ENCODE data around the gene EIF4B. TPM values are rescaled to one million over a fixed set of nuclear protein-coding genes. Genes with fewer than 3 reads are reported as not detected.

The EIF4B gene
- total RNA-seq, 1 experiment from 2014 or later = 445 TPM

DNA sequence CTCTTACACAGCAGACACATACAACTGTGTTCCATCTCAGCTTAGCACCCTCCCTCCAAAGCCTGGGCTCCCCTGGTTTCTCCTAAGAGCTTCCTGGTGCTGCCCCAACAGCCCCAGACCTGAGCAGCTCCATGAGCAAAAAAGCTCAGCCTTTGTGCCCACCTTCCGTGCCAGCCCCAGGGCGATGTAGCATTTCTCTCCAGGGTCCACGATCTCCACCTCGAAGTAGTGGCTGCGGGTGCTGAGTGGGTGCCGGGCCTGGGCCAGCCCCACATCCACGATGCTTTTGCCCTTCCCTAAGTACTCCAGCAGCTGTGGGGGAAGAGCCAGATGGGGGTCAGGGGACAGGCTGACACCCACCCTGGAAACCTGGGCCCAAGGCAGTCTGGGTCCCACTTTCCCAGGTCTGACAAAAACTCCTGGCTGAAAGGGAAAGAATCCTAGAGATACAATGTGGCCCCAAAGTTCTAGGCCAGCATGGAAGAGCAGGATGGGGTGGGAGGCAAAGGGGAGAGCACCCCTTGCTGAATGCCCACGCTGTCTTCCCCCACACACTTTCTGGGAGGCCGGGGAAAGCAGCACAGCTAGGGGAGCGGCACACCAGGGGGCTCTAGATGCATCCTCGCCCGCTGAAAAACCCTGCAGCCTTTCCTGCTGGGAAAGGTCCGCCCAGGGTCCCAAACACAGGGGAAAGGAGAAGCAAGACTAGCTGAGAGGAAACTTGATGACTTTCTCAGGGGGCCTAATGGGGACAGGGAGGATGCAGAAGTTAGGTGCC is 61.9 kb downstream of the EIF4B start:
- ChIA-PET POLR2A (no interaction called here), CTCF (interaction anchor here (3.2 kb wide), 1 partner anchor 32 kb away, joined by 95 read pairs; the partner anchor contains the start of genes IGFBP6 and SOAT2)
- H3K9me3 Mint-ChIP-seq (ENCODE audit: unreplicated experiment) = no peaks in the 10 kb centered on the region
- peaks cover 14% of the 10 kb centered on the region for H3K4me1 Mint-ChIP-seq (ENCODE audit: low read depth, unreplicated experiment)
- Histone ChIP-seq H3K27me3 (replicated peaks; ENCODE audit: control insufficient read depth, insufficient read depth, low read length) (no peaks in the 10 kb centered on the region), H3K4me3 (ENCODE audit: low read depth, low read length) (no peak overlapping the region), H3K4me1 (peaks cover 7% of the 10 kb centered on the region), H3K9me3 (no peaks in the 10 kb centered on the region), H3K36me3 (ENCODE audit: control insufficient read depth, insufficient read depth, low read length) (peaks cover 3% of the 10 kb centered on the region; the same call in 1 of the 2 replicates)
- intact Hi-C loops (cut with micrococcal nuclease; ENCODE audit: unreplicated experiment) = no loop called here
- DNase-seq = no peak
- H3K4me3 Mint-ChIP-seq (ENCODE audit: unreplicated experiment) = no peak overlapping the region
- no peaks in the 10 kb centered on the region for H3K27me3 Mint-ChIP-seq (ENCODE audit: insufficient read depth, unreplicated experiment)
- TF ChIP-seq, protein P1, sequence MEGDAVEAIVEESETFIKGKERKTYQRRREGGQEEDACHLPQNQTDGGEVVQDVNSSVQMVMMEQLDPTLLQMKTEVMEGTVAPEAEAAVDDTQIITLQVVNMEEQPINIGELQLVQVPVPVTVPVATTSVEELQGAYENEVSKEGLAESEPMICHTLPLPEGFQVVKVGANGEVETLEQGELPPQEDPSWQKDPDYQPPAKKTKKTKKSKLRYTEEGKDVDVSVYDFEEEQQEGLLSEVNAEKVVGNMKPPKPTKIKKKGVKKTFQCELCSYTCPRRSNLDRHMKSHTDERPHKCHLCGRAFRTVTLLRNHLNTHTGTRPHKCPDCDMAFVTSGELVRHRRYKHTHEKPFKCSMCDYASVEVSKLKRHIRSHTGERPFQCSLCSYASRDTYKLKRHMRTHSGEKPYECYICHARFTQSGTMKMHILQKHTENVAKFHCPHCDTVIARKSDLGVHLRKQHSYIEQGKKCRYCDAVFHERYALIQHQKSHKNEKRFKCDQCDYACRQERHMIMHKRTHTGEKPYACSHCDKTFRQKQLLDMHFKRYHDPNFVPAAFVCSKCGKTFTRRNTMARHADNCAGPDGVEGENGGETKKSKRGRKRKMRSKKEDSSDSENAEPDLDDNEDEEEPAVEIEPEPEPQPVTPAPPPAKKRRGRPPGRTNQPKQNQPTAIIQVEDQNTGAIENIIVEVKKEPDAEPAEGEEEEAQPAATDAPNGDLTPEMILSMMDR (IDR thresholded peaks at IDR 0.05; ENCODE audit: insufficient read depth in 1 of 2, low read depth in 1 of 2, low read length in 1 of 2, severe bottlenecking in 1 of 2, unreplicated experiment in 1 of 2) = no peak
- no peak overlapping the region for H3K27ac Mint-ChIP-seq (ENCODE audit: unreplicated experiment)
- H3K36me3 Mint-ChIP-seq (ENCODE audit: insufficient read depth, unreplicated experiment) = no peaks in the 10 kb centered on the region
- no TSS peak for BruUV-seq (replicated peaks)

DNA sequence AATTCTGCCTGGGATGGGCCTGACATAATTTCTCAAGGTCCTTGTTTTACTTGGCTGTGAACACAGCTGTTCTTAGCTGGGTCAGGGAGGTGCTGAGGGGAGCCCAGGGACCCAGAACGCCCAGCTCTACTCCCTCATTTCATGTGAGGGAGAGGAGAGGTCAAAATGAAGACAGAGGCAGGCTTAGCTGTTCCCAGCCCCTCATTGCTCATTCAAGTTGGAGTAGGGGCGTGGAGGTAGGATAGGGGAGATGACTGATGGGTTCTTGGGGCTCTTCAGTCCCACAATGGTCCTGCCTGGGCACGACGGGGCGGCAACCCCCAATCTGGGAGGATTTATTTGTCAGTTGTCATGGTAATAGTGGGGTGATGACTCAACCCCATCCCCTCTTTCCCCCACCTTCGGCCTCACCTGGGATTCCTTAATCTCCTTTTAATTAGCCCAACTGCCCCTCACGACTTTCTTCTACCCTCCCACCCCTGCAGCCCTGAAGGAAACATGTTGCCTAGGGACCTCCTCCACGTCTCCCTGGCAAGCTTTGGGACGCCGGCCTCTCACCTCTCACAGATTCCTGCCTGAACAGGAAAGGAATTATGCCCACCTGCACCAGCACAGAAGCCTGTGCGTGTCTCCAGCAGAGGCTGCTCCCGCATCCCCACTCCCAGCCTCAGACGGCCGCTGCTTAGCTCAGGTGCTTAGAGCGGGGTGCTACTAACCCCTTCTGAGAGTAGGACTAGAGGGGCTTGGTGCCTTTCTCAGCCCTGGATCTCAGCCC is 62.7 kb downstream of the EIF4B start:
- peaks cover 14% of the 10 kb centered on the region for H3K4me1 Mint-ChIP-seq (ENCODE audit: low read depth, unreplicated experiment)
- DNase-seq = no peak
- Histone ChIP-seq H3K36me3 (ENCODE audit: control insufficient read depth, insufficient read depth, low read length) (peaks cover 3% of the 10 kb centered on the region; the same call in 1 of the 2 replicates), H3K4me1 (peaks cover 7% of the 10 kb centered on the region), H3K27me3 (replicated peaks; ENCODE audit: control insufficient read depth, insufficient read depth, low read length) (no peaks in the 10 kb centered on the region), H3K4me3 (ENCODE audit: low read depth, low read length) (no peak overlapping the region), H3K9me3 (no peaks in the 10 kb centered on the region)
- no peak overlapping the region for H3K27ac Mint-ChIP-seq (ENCODE audit: unreplicated experiment)
- TF ChIP-seq, protein P1 (IDR thresholded peaks at IDR 0.05; ENCODE audit: insufficient read depth in 1 of 2, low read depth in 1 of 2, low read length in 1 of 2, severe bottlenecking in 1 of 2, unreplicated experiment in 1 of 2) = no peak
- POLR2A ChIA-PET = interaction anchor here (0.6 kb wide), 1 partner anchor 60 kb away, joined by 3 read pairs; no protein-coding TSS in a partner anchor
- H3K27me3 Mint-ChIP-seq (ENCODE audit: insufficient read depth, unreplicated experiment) = no peaks in the 10 kb centered on the region
- no peaks in the 10 kb centered on the region for H3K36me3 Mint-ChIP-seq (ENCODE audit: insufficient read depth, unreplicated experiment)
- intact Hi-C loops (cut with micrococcal nuclease; ENCODE audit: unreplicated experiment) = no loop called here
- H3K9me3 Mint-ChIP-seq (ENCODE audit: unreplicated experiment) = no peaks in the 10 kb centered on the region
- no TSS peak for BruUV-seq (replicated peaks)
- CTCF ChIA-PET = no interaction called here
- H3K4me3 Mint-ChIP-seq (ENCODE audit: unreplicated experiment) = no peak overlapping the region

DNA sequence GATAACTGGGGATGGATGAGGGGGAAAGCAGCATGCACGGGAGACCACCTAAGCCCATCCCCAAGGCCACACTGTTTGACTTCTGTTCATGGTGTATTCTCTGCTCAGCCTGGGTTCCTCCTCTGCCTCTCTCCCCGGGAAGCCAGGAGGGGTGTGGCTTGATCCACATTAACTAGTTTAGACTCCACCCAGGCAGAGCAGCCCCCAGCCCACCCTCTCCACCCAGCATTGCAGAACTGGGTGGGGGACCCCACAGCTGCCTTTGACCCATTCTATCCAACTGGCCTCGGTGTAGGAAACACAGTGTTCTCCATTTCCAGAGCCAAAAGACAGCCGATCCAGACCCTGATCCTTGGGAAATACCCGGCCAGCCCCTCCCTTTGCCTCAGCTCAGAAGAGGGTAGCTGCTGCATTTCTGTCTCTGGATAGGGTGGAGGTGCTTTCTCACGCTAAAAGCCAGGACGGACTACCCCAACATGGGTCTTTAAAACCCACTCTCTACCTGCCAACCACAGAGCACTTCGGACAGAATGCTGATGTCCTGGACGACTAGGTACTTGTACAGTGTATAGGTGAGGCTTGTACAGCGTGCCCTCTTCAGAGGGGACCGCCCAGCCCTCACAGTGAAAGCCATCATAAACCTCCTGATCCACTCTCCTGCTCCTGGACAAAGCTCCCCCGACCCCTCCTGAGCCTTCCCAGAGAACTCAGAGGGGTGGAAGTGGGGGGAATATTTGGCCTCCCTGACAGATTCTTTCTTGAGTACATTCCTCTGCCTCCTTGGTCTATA is 63.6 kb downstream of the EIF4B start:
- Histone ChIP-seq H3K36me3 (ENCODE audit: control insufficient read depth, insufficient read depth, low read length) (peaks cover 3% of the 10 kb centered on the region; the same call in 1 of the 2 replicates), H3K27me3 (replicated peaks; ENCODE audit: control insufficient read depth, insufficient read depth, low read length) (no peaks in the 10 kb centered on the region), H3K4me3 (ENCODE audit: low read depth, low read length) (no peak overlapping the region), H3K4me1 (peaks cover 7% of the 10 kb centered on the region), H3K9me3 (no peaks in the 10 kb centered on the region)
- H3K27ac Mint-ChIP-seq (ENCODE audit: unreplicated experiment) = no peak overlapping the region
- H3K36me3 Mint-ChIP-seq (ENCODE audit: insufficient read depth, unreplicated experiment) = no peaks in the 10 kb centered on the region
- POLR2A ChIA-PET = interaction anchor here (0.6 kb wide), 1 partner anchor 59 kb away, joined by 3 read pairs; no protein-coding TSS in a partner anchor
- no peaks in the 10 kb centered on the region for H3K9me3 Mint-ChIP-seq (ENCODE audit: unreplicated experiment)
- CTCF ChIA-PET = interaction anchor here (0.6 kb wide), 1 partner anchor 221 kb away, joined by 3 read pairs; no protein-coding TSS in a partner anchor
- H3K4me3 Mint-ChIP-seq (ENCODE audit: unreplicated experiment) = no peak overlapping the region
- no peaks in the 10 kb centered on the region for H3K27me3 Mint-ChIP-seq (ENCODE audit: insufficient read depth, unreplicated experiment)
- TF ChIP-seq, protein P1 (IDR thresholded peaks at IDR 0.05; ENCODE audit: insufficient read depth in 1 of 2, low read depth in 1 of 2, low read length in 1 of 2, severe bottlenecking in 1 of 2, unreplicated experiment in 1 of 2) = no peak
- peaks cover 14% of the 10 kb centered on the region for H3K4me1 Mint-ChIP-seq (ENCODE audit: low read depth, unreplicated experiment)
- DNase-seq = no peak
- BruUV-seq (replicated peaks) = no TSS peak
- intact Hi-C loops (cut with micrococcal nuclease; ENCODE audit: unreplicated experiment) = no loop called here
